Neural cell (in vitro differentiated cells): ENCODE results near the gene LYPLAL1.

Experiments used
- EZH2 ChIP-seq: fragments of 200-600, 300-800 bp; shearing (Covaris generic), sonication (generic); IDR thresholded peaks from 2 replicates; pipeline ENCODE4 v1.6.1; 2014; ENCODE audit warnings: antibody characterized with exemption, low read length, borderline replicate concordance, mild to moderate bottlenecking; ENCODE audit not compliant: insufficient read depth, poor library complexity, severe bottlenecking
- RAD21 ChIP-seq: fragments of 450-650 bp; conservative IDR thresholded peaks from 2 replicates; pipeline ENCODE4 v1.6.1; 2014; ENCODE audit warnings: antibody characterized with exemption, mild to moderate bottlenecking, moderate library complexity
- TF ChIP-seq, protein P1 (sequence below): fragments of 450-650 bp; IDR thresholded peaks from 2 replicates; pipeline ENCODE4 v1.5.1; 2014; ENCODE audit warnings: antibody characterized with exemption, mild to moderate bottlenecking, moderate library complexity; ENCODE audit not compliant: poor library complexity, severe bottlenecking
- TF ChIP-seq, protein P2 (sequence below): IDR thresholded peaks from 2 replicates; pipeline ENCODE4 v1.6.1; 2012; ENCODE audit warnings: borderline replicate concordance

DNA sequence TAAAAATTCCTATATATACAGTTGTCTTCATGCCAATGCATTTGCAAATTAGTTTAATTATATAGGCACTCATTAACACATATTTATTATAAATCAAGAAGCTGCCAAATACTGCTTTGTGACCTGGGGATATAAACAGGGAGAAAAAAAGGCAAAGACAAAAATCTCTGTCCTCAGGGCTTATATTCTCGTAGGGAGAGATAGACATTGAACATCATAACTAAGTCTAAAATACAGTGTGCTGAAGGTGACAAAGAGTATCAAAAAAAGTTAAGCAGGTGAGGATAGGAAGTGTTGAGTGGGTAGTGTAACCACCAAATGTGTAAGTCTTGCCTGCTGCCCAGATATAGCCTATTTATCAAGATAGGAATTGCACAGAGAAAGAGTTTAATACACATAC, 40.7 kb upstream of the LYPLAL1 start:
- TF ChIP-seq, protein P1, sequence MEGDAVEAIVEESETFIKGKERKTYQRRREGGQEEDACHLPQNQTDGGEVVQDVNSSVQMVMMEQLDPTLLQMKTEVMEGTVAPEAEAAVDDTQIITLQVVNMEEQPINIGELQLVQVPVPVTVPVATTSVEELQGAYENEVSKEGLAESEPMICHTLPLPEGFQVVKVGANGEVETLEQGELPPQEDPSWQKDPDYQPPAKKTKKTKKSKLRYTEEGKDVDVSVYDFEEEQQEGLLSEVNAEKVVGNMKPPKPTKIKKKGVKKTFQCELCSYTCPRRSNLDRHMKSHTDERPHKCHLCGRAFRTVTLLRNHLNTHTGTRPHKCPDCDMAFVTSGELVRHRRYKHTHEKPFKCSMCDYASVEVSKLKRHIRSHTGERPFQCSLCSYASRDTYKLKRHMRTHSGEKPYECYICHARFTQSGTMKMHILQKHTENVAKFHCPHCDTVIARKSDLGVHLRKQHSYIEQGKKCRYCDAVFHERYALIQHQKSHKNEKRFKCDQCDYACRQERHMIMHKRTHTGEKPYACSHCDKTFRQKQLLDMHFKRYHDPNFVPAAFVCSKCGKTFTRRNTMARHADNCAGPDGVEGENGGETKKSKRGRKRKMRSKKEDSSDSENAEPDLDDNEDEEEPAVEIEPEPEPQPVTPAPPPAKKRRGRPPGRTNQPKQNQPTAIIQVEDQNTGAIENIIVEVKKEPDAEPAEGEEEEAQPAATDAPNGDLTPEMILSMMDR = no peak
- TF ChIP-seq EZH2 (no peak), RAD21 (no peak)
- TF ChIP-seq, protein P2, sequence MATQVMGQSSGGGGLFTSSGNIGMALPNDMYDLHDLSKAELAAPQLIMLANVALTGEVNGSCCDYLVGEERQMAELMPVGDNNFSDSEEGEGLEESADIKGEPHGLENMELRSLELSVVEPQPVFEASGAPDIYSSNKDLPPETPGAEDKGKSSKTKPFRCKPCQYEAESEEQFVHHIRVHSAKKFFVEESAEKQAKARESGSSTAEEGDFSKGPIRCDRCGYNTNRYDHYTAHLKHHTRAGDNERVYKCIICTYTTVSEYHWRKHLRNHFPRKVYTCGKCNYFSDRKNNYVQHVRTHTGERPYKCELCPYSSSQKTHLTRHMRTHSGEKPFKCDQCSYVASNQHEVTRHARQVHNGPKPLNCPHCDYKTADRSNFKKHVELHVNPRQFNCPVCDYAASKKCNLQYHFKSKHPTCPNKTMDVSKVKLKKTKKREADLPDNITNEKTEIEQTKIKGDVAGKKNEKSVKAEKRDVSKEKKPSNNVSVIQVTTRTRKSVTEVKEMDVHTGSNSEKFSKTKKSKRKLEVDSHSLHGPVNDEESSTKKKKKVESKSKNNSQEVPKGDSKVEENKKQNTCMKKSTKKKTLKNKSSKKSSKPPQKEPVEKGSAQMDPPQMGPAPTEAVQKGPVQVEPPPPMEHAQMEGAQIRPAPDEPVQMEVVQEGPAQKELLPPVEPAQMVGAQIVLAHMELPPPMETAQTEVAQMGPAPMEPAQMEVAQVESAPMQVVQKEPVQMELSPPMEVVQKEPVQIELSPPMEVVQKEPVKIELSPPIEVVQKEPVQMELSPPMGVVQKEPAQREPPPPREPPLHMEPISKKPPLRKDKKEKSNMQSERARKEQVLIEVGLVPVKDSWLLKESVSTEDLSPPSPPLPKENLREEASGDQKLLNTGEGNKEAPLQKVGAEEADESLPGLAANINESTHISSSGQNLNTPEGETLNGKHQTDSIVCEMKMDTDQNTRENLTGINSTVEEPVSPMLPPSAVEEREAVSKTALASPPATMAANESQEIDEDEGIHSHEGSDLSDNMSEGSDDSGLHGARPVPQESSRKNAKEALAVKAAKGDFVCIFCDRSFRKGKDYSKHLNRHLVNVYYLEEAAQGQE = no peak
